HL-60/S4 treated with retinoic acid at 250 ng/mL for 4 days and 3 days (cell line): ENCODE data around the gene PSENEN.
"Not testable (repeated sequence)": the region's sequence is repeated elsewhere in the genome, so short reads cannot be mapped to it uniquely, and the experiment has no call there.

Experiments
- in situ Hi-C: fragments of 300-500 bp; cut with MboI; formaldehyde crosslinking; loops from 2 replicates; pipeline ENCODE4 v1.7.0; 2022; ENCODE audit warnings: low sequenced_read_pairs

PSENEN gene

DNA sequence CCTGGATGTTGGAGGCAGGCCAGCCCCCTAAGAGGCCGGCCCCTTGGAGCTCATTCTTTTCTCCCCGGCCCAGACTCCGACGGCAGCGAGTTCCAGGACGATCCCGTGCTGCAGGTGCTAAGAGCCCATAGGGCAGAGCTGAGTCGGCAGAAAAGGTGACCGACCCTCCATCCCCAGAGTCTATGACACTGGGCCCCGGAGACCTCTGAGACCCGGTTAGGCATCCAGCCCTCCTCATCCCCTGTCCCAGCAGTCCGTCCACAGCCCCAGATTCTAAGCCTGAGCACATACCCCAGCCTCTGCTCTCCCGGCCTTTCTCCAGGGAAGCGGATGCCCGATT is 22.6 kb downstream of the PSENEN start:
- in situ Hi-C loops, result no loop called here

DNA sequence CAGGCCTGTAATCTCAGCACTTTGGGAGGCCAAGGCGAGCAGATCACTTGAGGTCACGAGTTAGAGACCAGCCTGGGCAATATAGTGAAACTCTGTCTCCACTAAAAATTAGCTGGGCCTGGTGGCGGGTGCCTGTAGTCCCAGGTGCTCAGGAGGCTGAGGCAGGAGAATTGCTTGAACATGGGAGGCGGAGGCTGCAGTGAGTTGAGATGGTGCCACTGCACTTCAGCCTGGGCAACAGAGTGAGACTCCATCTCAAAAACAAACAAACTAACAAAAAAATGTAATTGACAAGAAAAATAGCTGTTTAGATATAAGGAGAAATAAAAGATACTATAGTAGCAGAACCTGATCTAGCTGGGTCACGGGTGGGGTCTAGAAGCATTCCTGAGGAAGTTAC is 26.9 kb downstream of the PSENEN start:
- in situ Hi-C loops, result not testable (repeated sequence)

GRCh38 chr19:35773020-35773806 is 27.8 kb downstream of the PSENEN start:
- in situ Hi-C loops, result no loop called here

GRCh38 chr19:35774274-35775045 is 29.0 kb downstream of the PSENEN start:
- in situ Hi-C loops, result no loop called here

GRCh38 chr19:35775046-35775297 is 29.5 kb downstream of the PSENEN start:
- in situ Hi-C loops, result no loop called here

DNA sequence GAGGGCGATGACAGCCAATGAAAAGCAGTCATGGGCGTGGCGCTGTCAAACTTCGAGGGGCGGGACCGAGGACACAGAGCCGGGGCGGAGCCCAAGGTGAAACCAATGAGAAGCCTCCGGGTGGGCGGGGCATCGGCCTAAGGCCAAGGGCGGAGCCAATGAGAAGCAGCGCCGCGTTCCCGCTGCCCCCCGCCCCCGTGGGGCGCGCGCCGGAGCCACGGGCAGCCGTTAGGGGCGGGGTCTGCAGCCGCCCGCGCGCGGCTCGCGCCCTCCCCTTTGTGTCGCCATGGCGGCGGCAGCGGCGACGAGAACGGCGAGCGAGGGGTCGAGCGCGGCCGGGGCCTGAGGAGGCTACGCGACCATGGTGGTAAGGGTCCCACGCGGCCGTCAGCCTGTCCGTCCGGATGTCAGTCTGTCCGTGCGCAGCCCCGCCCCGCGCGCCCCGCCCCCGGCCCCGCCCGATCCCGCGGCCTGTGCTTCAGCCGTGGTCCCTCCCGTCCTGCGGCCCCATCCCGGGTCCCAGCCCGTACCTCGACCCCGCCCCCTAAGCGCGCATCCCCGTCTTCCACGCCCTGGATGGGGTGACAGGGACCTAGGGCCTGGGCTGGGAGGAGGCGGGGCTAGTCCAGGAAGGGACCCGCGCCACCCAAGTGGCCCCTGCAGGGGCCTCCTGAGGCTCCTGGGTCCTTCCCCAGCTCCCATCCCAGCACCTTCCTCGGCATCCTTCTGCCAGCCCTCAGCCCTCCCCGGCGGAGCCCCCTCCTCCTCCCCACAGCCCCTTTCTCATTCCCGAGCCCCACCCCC is 30.0 kb downstream of the PSENEN start, which contains the start of gene ARHGAP33:
Gene ARHGAP33 (plus strand): TSS at position 267 of the 804 bp plus-strand sequence. CDS start 95 bp downstream, at position 362.
- in situ Hi-C loops, result no loop called here

DNA sequence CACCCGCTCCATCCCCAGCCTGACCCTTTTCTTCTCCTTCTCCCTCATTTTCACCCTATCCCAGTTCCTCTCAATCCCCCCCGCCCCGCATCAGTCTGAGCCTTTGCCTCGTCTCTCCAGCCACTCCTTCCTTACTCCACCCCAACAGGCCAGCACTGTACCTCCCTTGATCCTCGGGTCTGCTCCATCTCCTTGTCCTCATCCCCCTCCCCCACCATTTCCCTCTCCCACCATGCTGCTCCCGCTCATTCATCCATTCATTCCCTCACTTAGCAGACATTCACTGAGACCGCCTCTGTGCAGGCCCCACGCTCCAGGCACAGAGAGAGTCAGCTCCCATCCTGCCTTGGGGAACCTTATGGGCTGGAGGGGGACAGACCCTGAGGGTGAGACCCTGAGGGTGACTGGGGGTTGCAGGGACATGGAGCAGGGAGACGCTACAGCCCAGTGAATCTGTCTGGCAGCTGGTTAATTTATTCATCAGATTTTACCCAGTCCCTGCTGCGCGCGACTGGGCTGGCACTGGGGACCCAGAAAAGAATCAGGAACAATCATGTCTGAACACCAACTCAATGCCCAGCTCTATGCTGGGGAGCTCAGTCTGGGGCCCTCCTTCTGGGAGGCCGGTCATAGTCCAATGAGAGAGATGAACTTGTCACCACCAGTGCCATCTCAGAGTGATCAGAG is 30.8 kb downstream of the PSENEN start:
- in situ Hi-C loops, result no loop called here

DNA sequence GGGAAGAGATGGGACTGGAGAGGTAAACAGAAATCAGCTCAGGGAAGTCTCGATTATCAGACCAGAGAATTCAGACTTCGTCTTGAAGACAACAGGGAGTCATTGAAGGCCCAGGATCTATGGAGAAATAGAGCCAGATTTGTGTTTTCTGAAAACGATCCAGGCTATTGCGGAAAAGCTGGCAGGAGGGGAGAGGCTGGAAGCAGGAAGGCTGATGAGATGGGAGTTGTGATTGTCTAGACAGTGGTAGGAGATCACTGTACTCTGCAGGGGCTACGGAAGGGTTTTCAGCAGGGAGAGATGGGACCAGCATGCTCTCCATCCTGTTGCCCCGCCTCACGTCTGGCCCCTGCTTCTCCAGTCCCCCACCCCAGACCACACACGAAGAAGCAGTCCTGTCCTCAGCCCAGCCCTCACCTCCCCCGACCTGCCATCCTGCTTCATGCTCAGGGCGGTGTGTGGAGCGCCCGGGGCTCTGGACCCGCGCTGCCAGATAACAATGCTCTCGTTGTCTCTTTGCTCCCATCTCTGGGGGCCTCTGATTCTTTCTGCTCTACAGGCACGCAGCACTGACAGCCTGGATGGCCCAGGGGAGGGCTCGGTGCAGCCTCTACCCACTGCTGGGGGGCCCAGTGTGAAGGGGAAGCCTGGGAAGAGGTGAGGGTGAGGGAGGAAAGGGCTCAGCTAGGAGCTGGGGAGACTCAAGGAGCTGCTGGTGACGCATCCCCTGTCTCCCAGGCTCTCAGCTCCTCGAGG is 31.8 kb downstream of the PSENEN start:
- in situ Hi-C loops, result no loop called here

- in situ Hi-C loops, result no loop called here
Observed at GRCh38 chr19:35777961-35778360, 32.5 kb downstream of the PSENEN start.

- in situ Hi-C loops, result no loop called here
Observed at GRCh38 chr19:35779033-35779432, 33.6 kb downstream of the PSENEN start.

- in situ Hi-C loops, result no loop called here
Observed at GRCh38 chr19:35780058-35780457, 34.6 kb downstream of the PSENEN start.

- in situ Hi-C loops, result no loop called here
Observed at GRCh38 chr19:35780717-35781116, 35.3 kb downstream of the PSENEN start.

DNA sequence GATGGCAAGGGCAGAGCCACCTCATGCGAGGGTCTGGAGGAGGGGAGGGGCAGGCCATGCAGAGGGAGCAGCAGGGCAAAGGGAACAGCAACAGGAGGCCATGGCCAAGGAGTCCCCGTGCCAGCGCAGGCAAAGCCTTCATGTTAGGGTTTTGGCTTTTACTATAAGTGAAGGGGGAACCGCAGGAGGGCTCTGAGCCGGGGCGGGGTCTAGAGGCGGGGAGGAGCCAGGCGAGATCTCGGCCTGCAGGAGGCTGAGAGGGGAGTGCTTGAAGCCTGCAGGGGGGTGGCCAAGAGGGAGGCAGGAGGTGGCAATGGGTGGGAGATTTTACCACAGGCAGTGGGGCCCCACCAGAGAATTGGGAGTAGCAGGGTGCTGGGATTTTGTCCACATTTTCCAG is 36.2 kb downstream of the PSENEN start:
- in situ Hi-C loops, result no loop called here

DNA sequence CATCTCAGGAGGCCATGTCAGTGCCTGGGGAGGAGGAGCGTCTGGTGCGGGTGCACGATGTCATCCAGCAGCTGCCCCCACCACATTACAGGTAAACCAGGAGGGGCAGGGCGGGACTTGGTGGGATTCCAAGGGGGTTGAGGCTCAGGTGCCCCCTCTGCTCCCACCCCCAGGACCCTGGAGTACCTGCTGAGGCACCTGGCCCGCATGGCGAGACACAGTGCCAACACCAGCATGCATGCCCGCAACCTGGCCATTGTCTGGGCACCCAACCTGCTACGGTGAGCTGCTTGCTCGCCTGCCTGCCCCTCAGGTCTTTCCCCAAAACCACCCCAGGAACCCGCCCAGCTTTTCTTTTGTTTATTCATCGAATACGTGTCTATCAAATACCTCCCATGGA is 37.1 kb downstream of the PSENEN start:
- in situ Hi-C loops, result no loop called here

DNA sequence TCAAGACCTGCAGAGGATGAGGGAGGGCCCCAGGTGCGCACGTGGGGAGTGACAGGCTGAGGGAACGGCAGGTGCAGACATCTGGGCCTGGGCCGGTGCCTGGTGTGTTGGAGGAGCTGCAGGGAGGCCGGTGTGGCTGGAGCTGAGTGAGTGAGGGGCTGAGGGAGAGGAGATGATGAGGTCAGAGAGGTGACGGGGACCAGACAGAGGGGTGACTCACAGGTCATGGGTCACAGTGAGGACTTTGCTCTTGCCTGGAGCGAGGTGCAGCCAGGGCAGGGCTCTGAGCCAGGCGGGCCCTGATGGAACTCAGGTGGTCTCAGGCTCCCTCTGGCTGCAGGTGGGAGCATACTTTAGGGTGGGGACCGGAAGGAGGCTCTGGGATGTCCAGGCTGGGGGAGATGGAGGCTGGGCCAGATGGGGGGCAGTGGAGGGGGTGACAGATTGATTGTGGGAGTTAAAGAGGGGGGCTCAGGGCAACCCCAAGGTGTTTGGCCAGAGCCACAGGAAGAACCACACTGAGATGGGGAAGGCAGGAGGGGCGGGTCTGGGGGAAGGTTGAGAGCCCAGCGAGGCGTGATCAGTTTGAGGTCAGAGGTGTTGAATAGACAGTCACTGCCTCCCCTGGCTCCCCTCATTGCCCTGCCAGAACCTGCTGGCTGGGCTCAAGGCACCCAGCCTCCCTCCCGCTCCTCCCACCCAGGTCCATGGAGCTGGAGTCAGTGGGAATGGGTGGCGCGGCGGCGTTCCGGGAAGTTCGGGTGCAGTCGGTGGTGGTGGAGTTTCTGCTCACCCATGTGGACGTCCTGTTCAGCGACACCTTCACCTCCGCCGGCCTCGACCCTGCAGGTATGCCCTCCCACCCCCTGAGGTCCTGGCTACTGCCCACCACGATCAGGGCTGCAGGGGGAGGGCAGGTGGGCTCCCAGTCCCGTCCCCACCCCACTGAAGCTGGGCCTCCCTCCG is 38.3 kb downstream of the PSENEN start:
- in situ Hi-C loops, result no loop called here

DNA sequence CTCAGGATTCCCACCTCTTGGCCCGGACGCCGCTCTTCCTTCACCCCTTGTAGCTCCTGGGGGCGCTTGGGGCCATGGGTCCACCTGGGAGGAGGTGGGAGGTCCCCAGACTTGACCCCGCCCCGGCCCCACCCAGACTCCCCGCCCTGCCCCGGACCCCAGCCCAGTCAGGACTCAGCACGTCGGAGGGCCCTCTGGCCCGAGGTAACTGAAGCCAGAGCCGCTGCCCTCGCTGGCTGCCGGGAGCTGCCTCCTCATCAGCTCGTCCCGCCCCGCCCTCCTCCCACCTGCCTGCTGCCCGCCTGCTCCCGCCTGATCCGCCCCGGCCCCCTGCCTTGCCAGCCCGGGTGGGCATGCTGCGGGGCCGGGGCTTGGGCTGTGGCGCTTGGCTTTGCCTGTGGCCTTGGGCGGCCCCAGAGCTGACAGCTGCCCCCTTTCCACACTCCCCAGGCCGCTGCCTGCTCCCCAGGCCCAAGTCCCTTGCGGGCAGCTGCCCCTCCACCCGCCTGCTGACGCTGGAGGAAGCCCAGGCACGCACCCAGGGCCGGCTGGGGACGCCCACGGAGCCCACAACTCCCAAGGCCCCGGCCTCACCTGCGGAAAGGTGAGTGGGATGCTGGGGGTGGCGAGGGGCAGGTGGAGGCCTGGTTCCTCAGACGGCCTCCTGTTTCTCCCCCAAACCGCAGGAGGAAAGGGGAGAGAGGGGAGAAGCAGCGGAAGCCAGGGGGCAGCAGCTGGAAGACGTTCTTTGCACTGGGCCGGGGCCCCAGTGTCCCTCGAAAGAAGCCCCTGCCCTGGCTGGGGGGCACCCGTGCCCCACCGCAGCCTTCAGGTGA is 39.3 kb downstream of the PSENEN start:
- in situ Hi-C loops, result no loop called here

- in situ Hi-C loops, result no loop called here
Observed at GRCh38 chr19:35785339-35785627, 39.8 kb downstream of the PSENEN start.

DNA sequence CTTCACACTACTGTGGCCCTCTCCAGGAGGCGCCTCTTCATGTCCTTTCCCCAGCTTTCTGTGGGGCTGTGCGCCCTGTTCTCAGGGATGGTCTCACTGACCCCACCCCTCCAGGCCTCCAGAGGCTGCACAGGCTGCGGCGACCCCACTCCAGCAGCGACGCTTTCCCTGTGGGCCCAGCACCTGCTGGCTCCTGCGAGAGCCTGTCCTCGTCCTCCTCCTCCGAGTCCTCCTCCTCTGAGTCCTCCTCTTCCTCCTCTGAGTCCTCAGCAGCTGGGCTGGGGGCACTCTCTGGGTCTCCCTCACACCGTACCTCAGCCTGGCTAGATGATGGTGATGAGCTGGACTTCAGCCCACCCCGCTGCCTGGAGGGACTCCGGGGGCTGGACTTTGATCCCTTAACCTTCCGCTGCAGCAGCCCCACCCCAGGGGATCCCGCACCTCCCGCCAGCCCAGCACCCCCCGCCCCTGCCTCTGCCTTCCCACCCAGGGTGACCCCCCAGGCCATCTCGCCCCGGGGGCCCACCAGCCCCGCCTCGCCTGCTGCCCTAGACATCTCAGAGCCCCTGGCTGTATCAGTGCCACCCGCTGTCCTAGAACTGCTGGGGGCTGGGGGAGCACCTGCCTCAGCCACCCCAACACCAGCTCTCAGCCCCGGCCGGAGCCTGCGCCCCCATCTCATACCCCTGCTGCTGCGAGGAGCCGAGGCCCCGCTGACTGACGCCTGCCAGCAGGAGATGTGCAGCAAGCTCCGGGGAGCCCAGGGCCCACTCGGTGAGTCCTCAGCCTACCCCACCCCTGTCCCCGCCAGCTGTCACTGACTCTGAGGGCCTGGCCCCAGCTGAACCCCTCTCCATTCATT is 41.1 kb downstream of the PSENEN start:
- in situ Hi-C loops, result no loop called here
